COLO829 (cell line): ENCODE results near the gene LKAAEAR1.

Experiments used
- DNase-seq: peaks from one replicate; pipeline ENCODE4 v3.0.0; 2012; ENCODE audit warnings: low spot score

The LKAAEAR1 gene

DNA sequence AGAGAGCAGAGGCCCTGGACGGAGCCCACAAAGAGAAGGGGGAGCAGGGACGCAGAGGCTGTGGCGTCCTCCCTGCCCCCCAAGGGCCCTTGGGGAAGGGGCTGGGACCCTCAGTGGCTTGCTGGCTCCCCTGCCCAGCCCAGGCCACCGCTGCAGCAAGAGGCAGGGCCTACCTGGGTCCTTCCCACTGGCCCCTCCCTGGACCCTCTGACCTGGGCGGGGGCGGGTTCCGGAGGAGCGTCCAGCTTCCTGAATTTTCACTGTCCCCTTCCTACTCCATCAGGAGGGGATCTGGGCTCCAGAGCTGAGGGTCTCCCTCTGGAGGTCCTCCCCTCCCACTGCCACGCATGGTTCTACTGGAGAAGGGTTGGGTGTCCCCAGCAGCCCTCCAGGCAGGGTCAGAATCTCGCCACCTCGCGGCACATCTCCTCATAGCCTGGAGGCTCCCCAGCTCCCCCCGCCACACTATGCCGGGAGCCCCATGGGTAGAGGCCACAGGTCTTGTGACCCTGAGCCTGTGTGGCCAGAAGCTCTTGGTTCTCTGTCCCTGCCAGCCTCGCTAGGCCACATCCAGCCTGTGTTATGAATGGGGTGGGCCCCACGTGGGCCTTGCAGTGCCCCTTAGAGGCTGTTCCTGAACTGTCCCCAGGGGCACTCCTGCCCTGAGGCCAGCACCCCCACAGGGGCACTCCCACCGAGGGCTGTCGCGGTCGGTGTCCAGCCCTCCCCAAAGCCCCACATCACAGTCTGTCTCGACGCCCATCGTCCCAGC lies 33.8 kb downstream of the LKAAEAR1 start:
- DNase-seq, result no peak

GRCh38 chr20:64049878-64050260 lies 34.3 kb downstream of the LKAAEAR1 start:
- no peak for DNase-seq

DNA sequence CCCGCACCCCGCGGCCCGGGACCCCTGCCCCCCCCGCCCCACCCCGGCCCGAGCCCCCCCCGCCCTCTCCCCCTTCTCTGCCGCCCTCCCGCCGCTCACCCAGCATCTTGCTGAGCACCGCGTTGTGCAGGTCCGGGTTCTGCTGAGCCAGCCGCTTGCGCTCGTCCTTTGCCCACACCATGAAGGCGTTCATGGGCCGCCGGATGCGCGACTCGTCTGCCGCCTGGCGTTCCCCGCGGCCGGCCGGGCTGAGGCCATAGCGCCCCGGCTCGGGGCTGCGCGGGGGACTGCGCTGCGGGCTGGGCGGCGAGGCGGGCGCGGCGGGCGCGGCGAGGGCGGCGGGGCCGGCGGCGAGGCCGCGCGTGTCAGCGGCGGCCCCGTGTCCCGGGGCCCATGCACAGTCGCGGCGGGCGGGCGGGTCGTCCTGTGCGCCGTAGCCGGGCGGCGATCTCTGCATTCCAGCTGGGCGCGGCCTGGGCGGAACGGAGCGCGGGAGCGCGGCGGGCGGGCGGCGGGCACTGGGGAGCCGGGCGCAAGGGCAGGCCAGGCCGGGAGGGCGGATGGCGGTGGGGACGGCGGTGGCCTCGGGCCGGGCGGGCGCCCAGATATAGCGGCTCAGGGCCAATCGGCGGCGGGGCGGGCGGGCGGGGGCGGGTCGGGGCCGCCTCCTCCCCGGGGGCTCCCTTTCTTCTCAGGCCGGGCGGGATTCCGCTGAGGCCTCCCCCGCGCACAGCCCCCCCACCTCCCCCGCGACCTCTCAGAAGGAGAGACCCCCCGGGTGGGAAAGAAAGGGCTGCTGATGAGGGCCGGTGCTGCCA lies 34.9 kb downstream of the LKAAEAR1 start, which contains the start of gene SOX18:
TSS of gene SOX18 (minus strand) at position 580 of the 818 bp plus-strand sequence. CDS start at position 457, 123 bp downstream.
- DNase-seq, result no peak

DNA sequence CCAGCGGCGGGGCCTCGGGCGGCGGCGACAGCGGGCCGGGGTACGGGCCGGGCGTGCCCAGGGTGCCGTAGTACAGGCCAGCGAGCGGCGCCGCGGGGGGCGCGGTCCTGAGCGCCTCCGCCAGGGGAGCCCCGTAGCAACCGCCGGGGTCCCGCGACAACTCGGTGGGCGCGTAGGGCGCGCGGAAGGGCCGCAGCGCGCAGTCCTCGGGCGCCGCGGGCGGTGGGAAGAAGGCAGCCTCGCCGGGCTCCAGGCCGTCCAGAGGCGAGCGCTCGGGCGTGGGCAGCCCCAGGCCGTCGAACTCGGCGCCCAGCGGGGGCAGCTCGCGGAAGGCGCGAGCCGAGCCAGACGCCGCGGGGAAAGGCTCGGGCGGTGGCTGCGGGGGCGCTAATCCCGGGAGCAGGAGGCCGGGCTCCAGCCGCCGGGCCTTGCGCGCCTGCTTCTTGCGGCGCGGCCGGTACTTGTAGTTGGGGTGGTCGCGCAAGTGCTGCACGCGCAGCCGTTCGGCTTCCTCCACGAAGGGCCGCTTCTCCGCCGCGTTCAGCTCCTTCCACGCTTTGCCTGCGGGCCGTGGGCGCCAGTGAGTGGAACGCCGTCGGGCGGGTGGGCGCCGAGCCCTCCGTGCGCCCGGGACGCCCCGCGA lies 35.7 kb downstream of the LKAAEAR1 start:
- no peak for DNase-seq

DNA sequence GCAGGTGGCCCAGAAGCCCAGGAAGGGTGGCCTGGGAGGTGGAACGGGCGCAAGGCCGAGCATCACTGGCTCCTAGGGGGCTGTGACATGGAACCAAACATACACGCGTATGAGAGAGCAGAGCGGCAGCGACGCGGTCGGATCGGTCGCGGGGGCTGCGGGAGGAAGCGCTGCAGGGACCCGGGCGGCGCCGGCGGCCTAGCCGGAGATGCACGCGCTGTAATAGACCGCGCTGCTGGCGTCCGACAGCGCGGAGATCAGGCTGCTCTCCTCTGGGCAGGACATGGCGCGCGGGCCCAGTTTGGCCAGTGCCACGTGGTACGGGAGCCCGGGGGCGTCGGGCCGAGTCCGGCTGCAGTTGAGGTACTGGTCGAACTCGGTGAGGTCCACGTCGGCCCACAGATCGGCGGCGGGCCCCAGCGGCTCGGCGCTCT lies 36.2 kb downstream of the LKAAEAR1 start:
- DNase-seq, result no peak

- DNase-seq, result no peak
Observed at GRCh38 chr20:64047046-64047389, 37.2 kb downstream of the LKAAEAR1 start.

- no peak for DNase-seq
Observed at GRCh38 chr20:64045346-64046011, 38.7 kb downstream of the LKAAEAR1 start.

- peak; percentile 57 for DNase-seq
Observed at GRCh38 chr20:64044484-64045247, 39.5 kb downstream of the LKAAEAR1 start.

GRCh38 chr20:64043768-64044167 lies 40.4 kb downstream of the LKAAEAR1 start:
- no peak for DNase-seq

DNA sequence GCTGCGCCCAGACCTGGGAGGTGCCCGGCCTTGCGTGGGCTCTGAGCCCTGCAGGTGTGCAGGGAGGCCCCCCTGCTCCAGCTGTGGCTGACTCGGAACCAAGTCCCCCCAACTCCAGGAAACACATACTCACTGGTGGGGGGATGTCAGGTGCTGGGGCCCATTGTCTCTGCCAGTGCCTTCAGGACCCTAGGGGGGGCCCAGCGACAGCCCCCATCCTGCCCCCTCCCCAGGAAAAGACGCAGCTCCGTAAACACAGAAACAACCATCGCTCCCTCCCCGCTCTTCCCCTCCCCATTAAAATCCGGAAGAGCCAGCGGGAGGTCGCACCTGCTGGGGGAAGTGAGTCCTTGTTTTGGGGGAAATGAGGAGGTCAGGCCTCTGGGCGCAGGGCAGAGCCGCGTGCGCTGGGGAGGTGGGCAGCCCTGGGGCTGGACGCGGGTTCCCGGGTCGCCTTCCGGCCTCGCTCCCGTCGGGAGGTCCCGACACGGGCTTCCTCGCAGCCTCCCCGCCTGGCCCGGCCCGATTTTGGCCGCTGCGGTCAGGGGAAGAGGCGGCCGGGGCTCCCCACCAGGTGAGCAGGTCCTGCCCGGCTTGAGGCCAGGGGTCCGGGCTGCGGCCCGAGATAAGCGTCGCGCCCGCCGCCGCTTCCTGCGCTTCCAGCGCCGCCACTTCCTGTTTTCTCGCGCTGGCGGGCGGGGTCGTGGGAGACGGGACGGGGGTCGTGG lies 42.0 kb downstream of the LKAAEAR1 start:
- DNase-seq, result no peak

GRCh38 chr20:64041781-64042053 lies 42.5 kb downstream of the LKAAEAR1 start:
- DNase-seq, result no peak

- no peak for DNase-seq
Observed at GRCh38 chr20:64041040-64041780, 43.0 kb downstream of the LKAAEAR1 start.

- DNase-seq, result no peak
Observed at GRCh38 chr20:64040231-64041039, 43.8 kb downstream of the LKAAEAR1 start.

GRCh38 chr20:64039293-64040160 lies 44.7 kb downstream of the LKAAEAR1 start:
- DNase-seq, result no peak

DNA sequence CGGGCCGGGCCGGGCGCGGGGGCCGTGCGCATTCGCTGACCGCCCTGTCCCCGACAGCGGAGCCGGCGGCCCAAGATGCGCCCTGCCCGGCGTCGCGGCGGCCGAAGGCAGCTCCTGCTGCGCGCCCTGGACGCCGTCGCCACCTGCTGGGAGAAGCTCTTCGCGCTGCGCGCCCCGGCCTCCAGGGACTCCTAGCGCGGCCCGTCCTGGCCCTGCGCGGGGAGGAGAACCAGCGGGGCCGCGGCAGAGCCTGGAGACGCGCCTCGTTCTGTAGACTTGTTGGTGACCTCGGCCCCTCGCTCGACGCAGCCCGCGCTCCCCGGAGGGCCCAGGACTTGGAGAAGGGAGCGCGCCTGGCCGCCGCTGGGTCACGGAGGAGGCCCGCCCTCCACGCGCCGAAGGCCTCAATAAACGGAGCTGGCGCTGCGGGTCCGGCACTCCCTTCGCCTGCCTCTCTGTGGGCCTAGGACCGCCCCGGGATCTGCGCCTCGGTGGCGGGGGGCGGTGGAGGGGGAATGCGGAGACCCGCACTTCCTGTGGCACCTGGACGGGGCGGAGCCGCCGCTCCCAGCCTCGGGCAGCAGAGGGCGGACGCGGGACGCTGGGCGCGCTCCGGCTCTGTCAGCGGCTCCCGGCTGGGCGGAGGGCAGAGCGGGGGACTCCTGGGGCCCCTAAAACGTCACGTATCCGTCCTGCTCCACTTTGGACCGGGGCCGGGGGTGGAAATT lies 45.5 kb downstream of the LKAAEAR1 start:
- peak; percentile 62 for DNase-seq

GRCh38 chr20:64038224-64038564 lies 46.0 kb downstream of the LKAAEAR1 start:
- DNase-seq, result no peak

- no peak for DNase-seq
Observed at GRCh38 chr20:64037498-64038213, 46.5 kb downstream of the LKAAEAR1 start.
